ENCODE data around the gene CCM2L. TPM values are rescaled to one million over a fixed set of nuclear protein-coding genes. Genes with fewer than 3 reads are reported as not detected.

The CCM2L gene
- polyA plus RNA-seq, 2 of the 4 experiments (the other 2 are of a cell fraction) = 0.05 to 0.18 TPM

GRCh38 chr20:32057656-32058184, 47.5 kb downstream of the CCM2L start:
- TF ChIP-seq FOSB (CRISPR knock-in tag; IDR thresholded peaks at IDR 0.05) (no peak), RFX5 (IDR thresholded peaks at IDR 0.05) (no peak), RAD21 (conservative IDR thresholded peaks at IDR 0.05 in 1 of 2, IDR thresholded peaks at IDR 0.05 in 1 of 2) (no peak), POLR2AphosphoS2 (conservative IDR thresholded peaks at IDR 0.05; ENCODE audit: low read length) (no peak), KDM5A (IDR thresholded peaks at IDR 0.05) (no peak), CBX8 (IDR thresholded peaks at IDR 0.05) (no peak), SMC3 (IDR thresholded peaks at IDR 0.05) (no peak), CBX2 (IDR thresholded peaks at IDR 0.05; ENCODE audit: borderline replicate concordance, low read depth) (no peak), CHD4 (IDR thresholded peaks at IDR 0.05; ENCODE audit: borderline replicate concordance) (no peak), HEYL (CRISPR knock-in tag; IDR thresholded peaks at IDR 0.05) (no peak), RARB (CRISPR knock-in tag; IDR thresholded peaks at IDR 0.05) (no peak), HOXA7 (CRISPR knock-in tag; IDR thresholded peaks at IDR 0.05) (no peak), E2F6 (IDR thresholded peaks at IDR 0.05; ENCODE audit: borderline replicate concordance, low read depth) (no peak), CHD2 (IDR thresholded peaks at IDR 0.05; ENCODE audit: low read length, partially characterized antibody) (no peak), NR3C1 (IDR thresholded peaks at IDR 0.05) (no peak), FOXS1 (CRISPR knock-in tag; IDR thresholded peaks at IDR 0.05) (no peak), KDM1A (IDR thresholded peaks at IDR 0.05; ENCODE audit: low read depth) (no peak)
- TF ChIP-seq, protein P1, sequence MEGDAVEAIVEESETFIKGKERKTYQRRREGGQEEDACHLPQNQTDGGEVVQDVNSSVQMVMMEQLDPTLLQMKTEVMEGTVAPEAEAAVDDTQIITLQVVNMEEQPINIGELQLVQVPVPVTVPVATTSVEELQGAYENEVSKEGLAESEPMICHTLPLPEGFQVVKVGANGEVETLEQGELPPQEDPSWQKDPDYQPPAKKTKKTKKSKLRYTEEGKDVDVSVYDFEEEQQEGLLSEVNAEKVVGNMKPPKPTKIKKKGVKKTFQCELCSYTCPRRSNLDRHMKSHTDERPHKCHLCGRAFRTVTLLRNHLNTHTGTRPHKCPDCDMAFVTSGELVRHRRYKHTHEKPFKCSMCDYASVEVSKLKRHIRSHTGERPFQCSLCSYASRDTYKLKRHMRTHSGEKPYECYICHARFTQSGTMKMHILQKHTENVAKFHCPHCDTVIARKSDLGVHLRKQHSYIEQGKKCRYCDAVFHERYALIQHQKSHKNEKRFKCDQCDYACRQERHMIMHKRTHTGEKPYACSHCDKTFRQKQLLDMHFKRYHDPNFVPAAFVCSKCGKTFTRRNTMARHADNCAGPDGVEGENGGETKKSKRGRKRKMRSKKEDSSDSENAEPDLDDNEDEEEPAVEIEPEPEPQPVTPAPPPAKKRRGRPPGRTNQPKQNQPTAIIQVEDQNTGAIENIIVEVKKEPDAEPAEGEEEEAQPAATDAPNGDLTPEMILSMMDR (IDR thresholded peaks at IDR 0.05) = no peak
- TF ChIP-seq, protein P2, sequence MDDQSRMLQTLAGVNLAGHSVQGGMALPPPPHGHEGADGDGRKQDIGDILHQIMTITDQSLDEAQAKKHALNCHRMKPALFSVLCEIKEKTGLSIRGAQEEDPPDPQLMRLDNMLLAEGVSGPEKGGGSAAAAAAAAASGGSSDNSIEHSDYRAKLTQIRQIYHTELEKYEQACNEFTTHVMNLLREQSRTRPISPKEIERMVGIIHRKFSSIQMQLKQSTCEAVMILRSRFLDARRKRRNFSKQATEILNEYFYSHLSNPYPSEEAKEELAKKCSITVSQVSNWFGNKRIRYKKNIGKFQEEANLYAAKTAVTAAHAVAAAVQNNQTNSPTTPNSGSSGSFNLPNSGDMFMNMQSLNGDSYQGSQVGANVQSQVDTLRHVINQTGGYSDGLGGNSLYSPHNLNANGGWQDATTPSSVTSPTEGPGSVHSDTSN (IDR thresholded peaks at IDR 0.05) = no peak
- no peak overlapping the region for H3K27ac ChIP-seq
- WGBS (ENCODE audit: missing lambda C conversion rate) = 41% methylated on average over 8 of the region's 8 CpGs
- no peaks in the 10 kb centered on the region; the same call in 2 of the 3 replicates for H3K9me3 ChIP-seq
- H3K4me1 ChIP-seq = no peaks in the 10 kb centered on the region; the same call in 2 of the 3 replicates
- DNase-seq (ENCODE audit: low read depth in 1 of 2, low spot score in 1 of 2) (no peak), ATAC-seq (0 out of 6 replicates have a peak, but pooled peaks of 1 of the 2 experiments have one; percentile 17), FAIRE-seq (no peak)
- ChIA-PET CTCF (interaction anchor here (1.2 to 1.4 kb wide), 2 partner anchors 26 to 35 kb away, joined by 3 to 4 read pairs; no protein-coding TSS in a partner anchor), POLR2A (no interaction called here)
- no peak overlapping the region for H3K4me2 ChIP-seq
- H3K4me3 ChIP-seq = no peak overlapping the region

DNA sequence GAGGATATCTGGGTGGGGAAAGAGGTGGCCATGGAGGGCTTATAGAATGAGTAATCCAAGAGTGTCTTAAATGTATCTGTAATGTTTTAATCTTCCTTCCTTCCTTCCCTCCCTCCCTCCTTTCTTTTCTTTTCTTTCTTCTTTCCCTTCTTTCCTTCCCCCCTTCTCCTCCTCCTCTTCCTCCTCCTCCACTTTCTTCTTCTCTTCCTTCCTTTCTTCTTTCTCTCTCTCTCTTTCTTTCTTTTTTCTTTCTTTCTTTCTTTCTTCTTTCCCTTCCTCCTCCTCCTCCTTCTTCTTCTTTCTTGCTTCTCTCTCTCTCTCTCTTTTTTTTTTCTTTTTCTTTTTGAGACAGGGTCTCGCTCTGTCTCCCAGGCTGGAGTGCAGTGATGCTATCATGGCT, 49.0 kb downstream of the CCM2L start:
- WGBS (ENCODE audit: missing lambda C conversion rate) = 53% methylated on average over 1 of the region's 1 CpG
- no peak for ATAC-seq
- no peak for FAIRE-seq
- POLR2A ChIA-PET = no interaction called here
- H3K9me3 ChIP-seq = no peaks in the 10 kb centered on the region; the same call in 2 of the 3 replicates
- TF ChIP-seq TP53 (CRISPR knock-in tag; IDR thresholded peaks at IDR 0.05) (no peak), HOXB13 (CRISPR knock-in tag; IDR thresholded peaks at IDR 0.05; ENCODE audit: low read depth) (no peak), HEYL (CRISPR knock-in tag; IDR thresholded peaks at IDR 0.05) (no peak)
- TF ChIP-seq, protein P3, sequence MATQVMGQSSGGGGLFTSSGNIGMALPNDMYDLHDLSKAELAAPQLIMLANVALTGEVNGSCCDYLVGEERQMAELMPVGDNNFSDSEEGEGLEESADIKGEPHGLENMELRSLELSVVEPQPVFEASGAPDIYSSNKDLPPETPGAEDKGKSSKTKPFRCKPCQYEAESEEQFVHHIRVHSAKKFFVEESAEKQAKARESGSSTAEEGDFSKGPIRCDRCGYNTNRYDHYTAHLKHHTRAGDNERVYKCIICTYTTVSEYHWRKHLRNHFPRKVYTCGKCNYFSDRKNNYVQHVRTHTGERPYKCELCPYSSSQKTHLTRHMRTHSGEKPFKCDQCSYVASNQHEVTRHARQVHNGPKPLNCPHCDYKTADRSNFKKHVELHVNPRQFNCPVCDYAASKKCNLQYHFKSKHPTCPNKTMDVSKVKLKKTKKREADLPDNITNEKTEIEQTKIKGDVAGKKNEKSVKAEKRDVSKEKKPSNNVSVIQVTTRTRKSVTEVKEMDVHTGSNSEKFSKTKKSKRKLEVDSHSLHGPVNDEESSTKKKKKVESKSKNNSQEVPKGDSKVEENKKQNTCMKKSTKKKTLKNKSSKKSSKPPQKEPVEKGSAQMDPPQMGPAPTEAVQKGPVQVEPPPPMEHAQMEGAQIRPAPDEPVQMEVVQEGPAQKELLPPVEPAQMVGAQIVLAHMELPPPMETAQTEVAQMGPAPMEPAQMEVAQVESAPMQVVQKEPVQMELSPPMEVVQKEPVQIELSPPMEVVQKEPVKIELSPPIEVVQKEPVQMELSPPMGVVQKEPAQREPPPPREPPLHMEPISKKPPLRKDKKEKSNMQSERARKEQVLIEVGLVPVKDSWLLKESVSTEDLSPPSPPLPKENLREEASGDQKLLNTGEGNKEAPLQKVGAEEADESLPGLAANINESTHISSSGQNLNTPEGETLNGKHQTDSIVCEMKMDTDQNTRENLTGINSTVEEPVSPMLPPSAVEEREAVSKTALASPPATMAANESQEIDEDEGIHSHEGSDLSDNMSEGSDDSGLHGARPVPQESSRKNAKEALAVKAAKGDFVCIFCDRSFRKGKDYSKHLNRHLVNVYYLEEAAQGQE (IDR thresholded peaks at IDR 0.05) = no peak
- no peak overlapping the region for H3K4me3 ChIP-seq
- CTCF ChIA-PET = interaction anchor here (0.6 to 1.4 kb wide), 4 partner anchors 8 to 408 kb away, joined by 3 to 5 read pairs (median 4); no protein-coding TSS in a partner anchor
- H3K4me2 ChIP-seq = no peak overlapping the region
- H3K27ac ChIP-seq = no peak overlapping the region
- DNase-seq (ENCODE audit: low read depth in 1 of 2, low spot score in 1 of 2) = no peak
- no peaks in the 10 kb centered on the region for H3K4me1 ChIP-seq
